ENCODE results near the gene APLP2.

APLP2 gene

DNA sequence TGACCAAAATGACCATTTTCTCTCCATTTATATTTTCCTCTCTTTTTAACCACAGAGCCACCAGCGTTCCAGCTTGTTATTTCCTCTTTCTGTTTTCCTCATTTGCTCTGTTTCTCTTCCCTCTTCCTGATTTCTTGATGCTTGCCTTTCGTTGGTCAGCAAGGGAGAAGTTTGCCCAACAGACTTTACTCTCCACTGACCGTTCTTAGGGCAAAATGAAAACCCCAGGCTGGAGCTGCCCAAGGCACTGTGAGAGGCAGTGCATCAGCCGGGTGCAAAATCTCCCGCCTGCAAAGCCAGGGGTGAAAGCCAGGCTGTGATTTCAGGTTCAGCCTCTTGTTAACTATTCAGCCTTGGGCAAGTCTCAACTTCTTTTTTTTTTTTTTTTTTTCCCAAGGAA is 26.1 kb upstream of the APLP2 start:
- TF ChIP-seq ZC3H10 (CRISPR knock-in tag; IDR thresholded peaks at IDR 0.05), result no peak
- no peak for TF ChIP-seq OSR1 (CRISPR knock-in tag; IDR thresholded peaks at IDR 0.05)
- TF ChIP-seq ISL1 (CRISPR knock-in tag; IDR thresholded peaks at IDR 0.05), result no peak
- no peak for TF ChIP-seq TCF4 (CRISPR knock-in tag; IDR thresholded peaks at IDR 0.05; ENCODE audit: borderline replicate concordance)
- no peak for TF ChIP-seq BACH2 (CRISPR knock-in tag; IDR thresholded peaks at IDR 0.05; ENCODE audit: borderline replicate concordance)
- ATAC-seq, result no peak

DNA sequence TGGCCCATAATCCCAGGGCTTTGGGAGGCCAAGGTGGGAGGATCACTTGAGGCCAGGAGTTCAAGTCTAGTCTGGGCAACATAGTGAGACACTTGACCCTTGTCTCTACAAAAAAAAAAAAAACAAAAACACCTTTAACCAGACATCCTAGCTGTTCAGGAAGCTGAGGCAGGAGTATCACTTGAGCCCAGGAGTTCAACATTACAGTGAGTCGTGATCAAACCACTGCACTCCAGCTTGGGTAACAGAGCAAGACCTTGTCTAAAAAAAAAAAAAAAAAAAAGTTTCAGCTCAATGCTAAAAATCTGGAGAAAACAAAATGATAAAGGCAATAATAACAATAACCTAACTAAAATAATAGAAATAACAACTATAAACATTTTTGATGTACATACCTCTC is 22.6 kb upstream of the APLP2 start:
- no peak for TF ChIP-seq TOX (CRISPR knock-in tag; IDR thresholded peaks at IDR 0.05; ENCODE audit: borderline replicate concordance)
- TF ChIP-seq PPARA (CRISPR knock-in tag; IDR thresholded peaks at IDR 0.05; ENCODE audit: borderline replicate concordance), result no peak
- no peak for TF ChIP-seq ZFP30 (CRISPR knock-in tag; IDR thresholded peaks at IDR 0.05)
- no peak for TF ChIP-seq ARNTL (CRISPR knock-in tag; IDR thresholded peaks at IDR 0.05; ENCODE audit: borderline replicate concordance, low read depth)
- no peak for TF ChIP-seq TCF4 (CRISPR knock-in tag; IDR thresholded peaks at IDR 0.05; ENCODE audit: borderline replicate concordance)
- TF ChIP-seq CSDC2 (CRISPR knock-in tag; IDR thresholded peaks at IDR 0.05), result no peak
- TF ChIP-seq RARB (CRISPR knock-in tag; IDR thresholded peaks at IDR 0.05), result no peak
- TF ChIP-seq, protein P1, sequence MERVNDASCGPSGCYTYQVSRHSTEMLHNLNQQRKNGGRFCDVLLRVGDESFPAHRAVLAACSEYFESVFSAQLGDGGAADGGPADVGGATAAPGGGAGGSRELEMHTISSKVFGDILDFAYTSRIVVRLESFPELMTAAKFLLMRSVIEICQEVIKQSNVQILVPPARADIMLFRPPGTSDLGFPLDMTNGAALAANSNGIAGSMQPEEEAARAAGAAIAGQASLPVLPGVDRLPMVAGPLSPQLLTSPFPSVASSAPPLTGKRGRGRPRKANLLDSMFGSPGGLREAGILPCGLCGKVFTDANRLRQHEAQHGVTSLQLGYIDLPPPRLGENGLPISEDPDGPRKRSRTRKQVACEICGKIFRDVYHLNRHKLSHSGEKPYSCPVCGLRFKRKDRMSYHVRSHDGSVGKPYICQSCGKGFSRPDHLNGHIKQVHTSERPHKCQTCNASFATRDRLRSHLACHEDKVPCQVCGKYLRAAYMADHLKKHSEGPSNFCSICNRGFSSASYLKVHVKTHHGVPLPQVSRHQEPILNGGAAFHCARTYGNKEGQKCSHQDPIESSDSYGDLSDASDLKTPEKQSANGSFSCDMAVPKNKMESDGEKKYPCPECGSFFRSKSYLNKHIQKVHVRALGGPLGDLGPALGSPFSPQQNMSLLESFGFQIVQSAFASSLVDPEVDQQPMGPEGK (CRISPR knock-in tag; IDR thresholded peaks at IDR 0.05; ENCODE audit: borderline replicate concordance), result no peak
- ATAC-seq, result no peak

DNA sequence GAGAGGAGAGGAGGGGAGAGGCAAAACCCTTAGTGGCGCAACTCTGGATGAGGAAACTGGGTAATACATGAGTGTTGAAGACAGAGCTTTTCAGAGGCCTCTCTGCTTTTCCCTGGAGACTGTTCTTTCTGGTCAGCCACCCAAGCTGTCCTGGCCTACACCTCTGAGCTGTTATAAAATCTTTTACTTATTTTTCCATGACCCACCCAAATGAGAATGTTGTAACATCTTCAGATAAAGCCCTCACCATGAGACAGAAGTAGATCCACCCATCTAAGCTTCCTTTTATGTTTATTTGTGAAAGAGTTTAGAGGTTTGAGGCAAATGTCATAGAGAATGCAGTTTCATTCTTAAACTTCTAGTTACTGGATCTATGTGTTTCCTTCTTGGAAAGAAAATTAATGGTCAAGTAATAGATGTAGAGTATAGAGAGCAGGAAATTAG is 20.3 kb upstream of the APLP2 start:
- ATAC-seq, result no peak
- TF ChIP-seq ZNF8 (CRISPR knock-in tag; IDR thresholded peaks at IDR 0.05), result no peak
- TF ChIP-seq GLIS3 (CRISPR knock-in tag; IDR thresholded peaks at IDR 0.05), result no peak
- TF ChIP-seq ISL1 (CRISPR knock-in tag; IDR thresholded peaks at IDR 0.05), result no peak

DNA sequence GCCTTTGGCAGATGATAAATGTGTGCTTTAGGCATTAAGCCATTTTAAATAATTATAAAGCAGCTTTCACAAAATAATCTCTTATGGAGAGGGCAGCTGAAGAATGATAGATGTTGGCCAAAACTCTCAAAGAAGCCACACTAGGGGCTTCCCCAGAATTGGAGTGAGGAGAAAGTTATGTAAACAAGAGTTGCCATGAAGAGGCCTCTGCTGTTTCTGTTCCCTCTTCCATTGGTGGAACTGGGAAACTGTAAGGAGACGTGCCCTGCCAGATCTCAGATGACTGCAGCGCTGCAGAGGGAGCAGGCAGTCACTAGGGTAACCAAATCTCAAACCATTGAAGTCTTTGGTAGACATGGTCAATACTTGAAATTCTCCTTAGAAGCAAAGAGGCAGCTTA is 19.4 kb upstream of the APLP2 start:
- no peak for ATAC-seq
- TF ChIP-seq ZNF70 (CRISPR knock-in tag; IDR thresholded peaks at IDR 0.05) (no peak), CSDC2 (CRISPR knock-in tag; IDR thresholded peaks at IDR 0.05) (no peak), GLIS3 (CRISPR knock-in tag; IDR thresholded peaks at IDR 0.05) (no peak), ZFP3 (CRISPR knock-in tag; IDR thresholded peaks at IDR 0.05) (no peak)

DNA sequence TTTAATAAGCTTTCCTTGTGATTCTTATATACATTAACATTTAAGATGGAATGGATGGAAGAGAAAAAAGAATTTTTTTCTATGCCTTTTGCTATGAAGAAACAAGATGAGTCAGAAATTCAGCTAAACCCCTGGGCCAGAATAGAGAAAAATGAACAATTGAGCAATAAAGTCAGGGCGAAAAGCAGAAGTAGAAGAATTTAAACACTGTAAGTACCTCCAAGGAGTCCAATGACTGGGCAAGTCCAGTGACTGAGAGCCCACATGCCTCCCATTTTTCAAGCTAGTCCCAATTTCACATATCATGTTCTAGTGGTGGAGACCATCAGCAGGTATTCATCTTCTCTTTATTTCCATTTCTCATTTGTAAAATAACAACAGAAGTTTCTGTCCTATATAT is 18.6 kb upstream of the APLP2 start:
- TF ChIP-seq ARNTL (CRISPR knock-in tag; IDR thresholded peaks at IDR 0.05; ENCODE audit: borderline replicate concordance, low read depth) (no peak), BACH2 (CRISPR knock-in tag; IDR thresholded peaks at IDR 0.05; ENCODE audit: borderline replicate concordance) (no peak), OSR1 (CRISPR knock-in tag; IDR thresholded peaks at IDR 0.05) (no peak), TCF4 (CRISPR knock-in tag; IDR thresholded peaks at IDR 0.05; ENCODE audit: borderline replicate concordance) (no peak), ISL1 (CRISPR knock-in tag; IDR thresholded peaks at IDR 0.05) (no peak), ESRRG (CRISPR knock-in tag; IDR thresholded peaks at IDR 0.05) (no peak), ZNF70 (CRISPR knock-in tag; IDR thresholded peaks at IDR 0.05) (no peak), ZNF565 (CRISPR knock-in tag; conservative IDR thresholded peaks at IDR 0.05; ENCODE audit: low read depth) (no peak), PPARA (CRISPR knock-in tag; IDR thresholded peaks at IDR 0.05; ENCODE audit: borderline replicate concordance) (no peak)
- TF ChIP-seq, protein P2, sequence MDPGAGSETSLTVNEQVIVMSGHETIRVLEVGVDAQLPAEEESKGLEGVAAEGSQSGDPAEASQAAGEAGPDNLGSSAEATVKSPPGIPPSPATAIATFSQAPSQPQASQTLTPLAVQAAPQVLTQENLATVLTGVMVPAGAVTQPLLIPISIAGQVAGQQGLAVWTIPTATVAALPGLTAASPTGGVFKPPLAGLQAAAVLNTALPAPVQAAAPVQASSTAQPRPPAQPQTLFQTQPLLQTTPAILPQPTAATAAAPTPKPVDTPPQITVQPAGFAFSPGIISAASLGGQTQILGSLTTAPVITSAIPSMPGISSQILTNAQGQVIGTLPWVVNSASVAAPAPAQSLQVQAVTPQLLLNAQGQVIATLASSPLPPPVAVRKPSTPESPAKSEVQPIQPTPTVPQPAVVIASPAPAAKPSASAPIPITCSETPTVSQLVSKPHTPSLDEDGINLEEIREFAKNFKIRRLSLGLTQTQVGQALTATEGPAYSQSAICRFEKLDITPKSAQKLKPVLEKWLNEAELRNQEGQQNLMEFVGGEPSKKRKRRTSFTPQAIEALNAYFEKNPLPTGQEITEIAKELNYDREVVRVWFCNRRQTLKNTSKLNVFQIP (CRISPR knock-in tag; IDR thresholded peaks at IDR 0.05; ENCODE audit: borderline replicate concordance, low read depth), result no peak
- TF ChIP-seq, protein P3, sequence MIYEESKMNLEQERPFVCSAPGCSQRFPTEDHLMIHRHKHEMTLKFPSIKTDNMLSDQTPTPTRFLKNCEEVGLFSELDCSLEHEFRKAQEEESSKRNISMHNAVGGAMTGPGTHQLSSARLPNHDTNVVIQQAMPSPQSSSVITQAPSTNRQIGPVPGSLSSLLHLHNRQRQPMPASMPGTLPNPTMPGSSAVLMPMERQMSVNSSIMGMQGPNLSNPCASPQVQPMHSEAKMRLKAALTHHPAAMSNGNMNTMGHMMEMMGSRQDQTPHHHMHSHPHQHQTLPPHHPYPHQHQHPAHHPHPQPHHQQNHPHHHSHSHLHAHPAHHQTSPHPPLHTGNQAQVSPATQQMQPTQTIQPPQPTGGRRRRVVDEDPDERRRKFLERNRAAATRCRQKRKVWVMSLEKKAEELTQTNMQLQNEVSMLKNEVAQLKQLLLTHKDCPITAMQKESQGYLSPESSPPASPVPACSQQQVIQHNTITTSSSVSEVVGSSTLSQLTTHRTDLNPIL (CRISPR knock-in tag; IDR thresholded peaks at IDR 0.05; ENCODE audit: low read depth), result no peak
- TF ChIP-seq, protein P4, sequence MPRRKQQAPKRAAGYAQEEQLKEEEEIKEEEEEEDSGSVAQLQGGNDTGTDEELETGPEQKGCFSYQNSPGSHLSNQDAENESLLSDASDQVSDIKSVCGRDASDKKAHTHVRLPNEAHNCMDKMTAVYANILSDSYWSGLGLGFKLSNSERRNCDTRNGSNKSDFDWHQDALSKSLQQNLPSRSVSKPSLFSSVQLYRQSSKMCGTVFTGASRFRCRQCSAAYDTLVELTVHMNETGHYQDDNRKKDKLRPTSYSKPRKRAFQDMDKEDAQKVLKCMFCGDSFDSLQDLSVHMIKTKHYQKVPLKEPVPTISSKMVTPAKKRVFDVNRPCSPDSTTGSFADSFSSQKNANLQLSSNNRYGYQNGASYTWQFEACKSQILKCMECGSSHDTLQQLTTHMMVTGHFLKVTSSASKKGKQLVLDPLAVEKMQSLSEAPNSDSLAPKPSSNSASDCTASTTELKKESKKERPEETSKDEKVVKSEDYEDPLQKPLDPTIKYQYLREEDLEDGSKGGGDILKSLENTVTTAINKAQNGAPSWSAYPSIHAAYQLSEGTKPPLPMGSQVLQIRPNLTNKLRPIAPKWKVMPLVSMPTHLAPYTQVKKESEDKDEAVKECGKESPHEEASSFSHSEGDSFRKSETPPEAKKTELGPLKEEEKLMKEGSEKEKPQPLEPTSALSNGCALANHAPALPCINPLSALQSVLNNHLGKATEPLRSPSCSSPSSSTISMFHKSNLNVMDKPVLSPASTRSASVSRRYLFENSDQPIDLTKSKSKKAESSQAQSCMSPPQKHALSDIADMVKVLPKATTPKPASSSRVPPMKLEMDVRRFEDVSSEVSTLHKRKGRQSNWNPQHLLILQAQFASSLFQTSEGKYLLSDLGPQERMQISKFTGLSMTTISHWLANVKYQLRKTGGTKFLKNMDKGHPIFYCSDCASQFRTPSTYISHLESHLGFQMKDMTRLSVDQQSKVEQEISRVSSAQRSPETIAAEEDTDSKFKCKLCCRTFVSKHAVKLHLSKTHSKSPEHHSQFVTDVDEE (CRISPR knock-in tag; IDR thresholded peaks at IDR 0.05), result no peak
- no peak for ATAC-seq

All from SK-N-SH treated with all-trans-retinoic acid at 6 μM for 48 hours (cell line).